ENCODE results near the gene TCERG1.

Gene TCERG1

GRCh38 chr5:146458894-146459293 lies 11.8 kb downstream of the TCERG1 start:
- no peak overlapping the region for H3K9ac ChIP-seq (ENCODE audit: low read depth, low read length)
- peaks cover 25% of the 10 kb centered on the region for H3K36me3 ChIP-seq (ENCODE audit: control insufficient read depth, insufficient read depth, low read length)
- no peaks in the 10 kb centered on the region for H3K4me1 ChIP-seq (ENCODE audit: control insufficient read depth, insufficient read depth, low read length)
- H3K4me3 ChIP-seq (ENCODE audit: low read depth, low read length), result no peak overlapping the region
- H3K27me3 ChIP-seq (ENCODE audit: control insufficient read depth, insufficient read depth, low read length), result no peaks in the 10 kb centered on the region
- H3K9me3 ChIP-seq (ENCODE audit: control insufficient read depth, insufficient read depth, low read length), result no peaks in the 10 kb centered on the region

DNA sequence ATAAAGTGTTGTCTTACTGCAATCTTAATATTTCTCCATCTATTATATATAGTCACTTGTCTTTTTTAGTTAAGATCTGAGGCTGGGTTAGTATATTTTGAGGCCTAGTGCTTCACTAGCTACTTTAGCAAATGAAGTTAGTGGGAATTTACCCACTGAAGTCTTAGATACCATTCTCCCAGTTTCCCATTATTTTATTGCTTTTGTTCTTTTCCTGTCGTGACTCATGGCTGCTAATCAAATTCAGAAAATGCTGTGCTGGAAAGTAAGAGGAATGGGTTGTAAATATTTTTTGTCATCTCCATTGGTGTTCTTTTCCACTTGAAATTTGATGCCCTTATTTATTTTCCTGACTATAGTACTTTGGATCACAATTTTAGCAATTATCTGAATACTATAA lies 14.2 kb downstream of the TCERG1 start:
- H3K36me3 ChIP-seq (ENCODE audit: control insufficient read depth, insufficient read depth, low read length), result peaks cover 22% of the 10 kb centered on the region
- H3K27me3 ChIP-seq (ENCODE audit: control insufficient read depth, insufficient read depth, low read length), result no peaks in the 10 kb centered on the region
- H3K9me3 ChIP-seq (ENCODE audit: control insufficient read depth, insufficient read depth, low read length), result no peaks in the 10 kb centered on the region

DNA sequence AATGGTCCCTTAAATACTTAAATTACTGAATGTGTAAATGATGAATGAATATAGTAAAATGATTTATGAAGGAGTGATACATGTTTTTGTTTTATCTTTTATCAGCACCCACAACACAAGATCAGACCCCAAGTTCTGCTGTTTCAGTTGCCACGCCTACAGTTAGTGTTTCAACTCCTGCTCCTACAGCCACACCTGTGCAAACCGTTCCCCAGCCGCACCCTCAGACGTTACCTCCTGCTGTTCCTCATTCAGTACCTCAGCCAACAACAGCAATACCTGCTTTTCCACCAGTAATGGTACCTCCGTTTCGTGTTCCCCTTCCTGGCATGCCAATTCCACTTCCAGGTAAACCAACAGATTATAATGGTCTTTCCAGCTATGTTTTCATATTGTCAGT lies 16.3 kb downstream of the TCERG1 start:
- peaks cover 13% of the 10 kb centered on the region for H3K36me3 ChIP-seq (ENCODE audit: control insufficient read depth, insufficient read depth, low read length)
- no peaks in the 10 kb centered on the region for H3K9me3 ChIP-seq (ENCODE audit: control insufficient read depth, insufficient read depth, low read length)
- no peaks in the 10 kb centered on the region for H3K27me3 ChIP-seq (ENCODE audit: control insufficient read depth, insufficient read depth, low read length)
- no peaks in the 10 kb centered on the region for H3K4me1 ChIP-seq (ENCODE audit: control insufficient read depth, insufficient read depth, low read length)
- H3K9ac ChIP-seq (ENCODE audit: low read depth, low read length), result no peak overlapping the region
- no peak overlapping the region for H3K4me3 ChIP-seq (ENCODE audit: low read depth, low read length)

More for the DNA sequence above, 14.2 kb downstream of the TCERG1 start:
- no peak overlapping the region for H3K9ac ChIP-seq (ENCODE audit: low read depth, low read length)
- no peaks in the 10 kb centered on the region for H3K4me1 ChIP-seq (ENCODE audit: control insufficient read depth, insufficient read depth, low read length)
- H3K4me3 ChIP-seq (ENCODE audit: low read depth, low read length), result no peak overlapping the region

- H3K9me3 ChIP-seq (ENCODE audit: control insufficient read depth, insufficient read depth, low read length), result no peaks in the 10 kb centered on the region
- no peaks in the 10 kb centered on the region for H3K4me1 ChIP-seq (ENCODE audit: control insufficient read depth, insufficient read depth, low read length)
- H3K4me3 ChIP-seq (ENCODE audit: low read depth, low read length), result no peak overlapping the region
- no peaks in the 10 kb centered on the region for H3K27me3 ChIP-seq (ENCODE audit: control insufficient read depth, insufficient read depth, low read length)
- peaks cover 14% of the 10 kb centered on the region for H3K36me3 ChIP-seq (ENCODE audit: control insufficient read depth, insufficient read depth, low read length)
- no peak overlapping the region for H3K9ac ChIP-seq (ENCODE audit: low read depth, low read length)
These were observed 19.6 kb downstream of the TCERG1 start for GRCh38 chr5:146466521-146467349.

DNA sequence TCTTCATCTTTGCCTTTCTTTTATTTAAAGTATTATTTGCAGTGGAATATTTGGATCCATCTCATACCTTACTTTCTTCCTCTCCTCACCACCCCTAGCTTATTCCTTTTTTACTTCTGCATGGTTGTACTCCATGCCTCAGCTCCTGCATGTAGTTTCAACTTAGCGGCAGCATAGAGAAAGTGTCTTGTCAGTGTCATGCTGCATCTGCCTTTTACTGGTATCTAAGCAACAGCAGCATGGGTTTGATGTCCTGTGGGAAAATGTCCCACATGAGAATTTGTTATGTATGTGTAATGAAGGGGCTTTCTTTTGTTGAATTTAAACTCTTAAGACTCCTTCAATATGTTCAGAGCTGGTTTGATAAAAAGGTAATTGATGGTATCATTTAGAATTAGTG lies 20.6 kb downstream of the TCERG1 start:
- H3K4me3 ChIP-seq (ENCODE audit: low read depth, low read length), result no peak overlapping the region
- no peaks in the 10 kb centered on the region for H3K9me3 ChIP-seq (ENCODE audit: control insufficient read depth, insufficient read depth, low read length)
- H3K36me3 ChIP-seq (ENCODE audit: control insufficient read depth, insufficient read depth, low read length), result peaks cover 14% of the 10 kb centered on the region
- H3K9ac ChIP-seq (ENCODE audit: low read depth, low read length), result no peak overlapping the region
- no peaks in the 10 kb centered on the region for H3K4me1 ChIP-seq (ENCODE audit: control insufficient read depth, insufficient read depth, low read length)
- no peaks in the 10 kb centered on the region for H3K27me3 ChIP-seq (ENCODE audit: control insufficient read depth, insufficient read depth, low read length)

- peaks cover 18% of the 10 kb centered on the region for H3K36me3 ChIP-seq (ENCODE audit: control insufficient read depth, insufficient read depth, low read length)
- no peak overlapping the region for H3K4me3 ChIP-seq (ENCODE audit: low read depth, low read length)
- no peaks in the 10 kb centered on the region for H3K27me3 ChIP-seq (ENCODE audit: control insufficient read depth, insufficient read depth, low read length)
- H3K9me3 ChIP-seq (ENCODE audit: control insufficient read depth, insufficient read depth, low read length), result no peaks in the 10 kb centered on the region
- no peak overlapping the region for H3K9ac ChIP-seq (ENCODE audit: low read depth, low read length)
- no peaks in the 10 kb centered on the region for H3K4me1 ChIP-seq (ENCODE audit: control insufficient read depth, insufficient read depth, low read length)
These were observed 26.9 kb downstream of the TCERG1 start for GRCh38 chr5:146474065-146474464.

- no peaks in the 10 kb centered on the region for H3K27me3 ChIP-seq (ENCODE audit: control insufficient read depth, insufficient read depth, low read length)
- peaks cover 19% of the 10 kb centered on the region for H3K36me3 ChIP-seq (ENCODE audit: control insufficient read depth, insufficient read depth, low read length)
These were observed 28.2 kb downstream of the TCERG1 start for GRCh38 chr5:146475190-146475780.

GRCh38 chr5:146475906-146476305 lies 28.8 kb downstream of the TCERG1 start:
- Histone ChIP-seq H3K4me3 (ENCODE audit: low read depth, low read length) (no peak overlapping the region), H3K4me1 (ENCODE audit: control insufficient read depth, insufficient read depth, low read length) (no peaks in the 10 kb centered on the region), H3K9ac (ENCODE audit: low read depth, low read length) (no peak overlapping the region), H3K9me3 (ENCODE audit: control insufficient read depth, insufficient read depth, low read length) (no peaks in the 10 kb centered on the region), H3K36me3 (ENCODE audit: control insufficient read depth, insufficient read depth, low read length) (peaks cover 15% of the 10 kb centered on the region), H3K27me3 (ENCODE audit: control insufficient read depth, insufficient read depth, low read length) (no peaks in the 10 kb centered on the region)

More at GRCh38 chr5:146475190-146475780, 28.2 kb downstream of the TCERG1 start:
- Histone ChIP-seq H3K9ac (ENCODE audit: low read depth, low read length) (no peak overlapping the region), H3K4me1 (ENCODE audit: control insufficient read depth, insufficient read depth, low read length) (no peaks in the 10 kb centered on the region), H3K4me3 (ENCODE audit: low read depth, low read length) (no peak overlapping the region), H3K9me3 (ENCODE audit: control insufficient read depth, insufficient read depth, low read length) (no peaks in the 10 kb centered on the region)

DNA sequence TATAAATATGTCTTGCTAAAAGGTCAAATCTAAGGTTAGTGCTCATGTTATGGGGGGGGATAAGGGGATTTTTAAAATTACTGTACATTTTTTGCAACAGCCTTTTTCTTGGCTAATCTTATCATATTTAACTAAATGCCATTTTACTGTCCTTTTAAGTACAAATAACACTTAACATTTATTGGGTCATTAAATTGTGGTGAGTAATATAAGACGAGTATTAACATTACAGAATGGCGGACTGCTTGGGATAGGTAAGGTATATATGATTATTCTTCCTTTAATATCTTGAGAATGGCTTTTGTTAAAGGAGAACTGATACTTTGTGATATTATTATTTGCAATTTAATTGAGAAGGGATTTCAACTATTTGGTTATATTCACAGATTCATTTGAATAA lies 35.6 kb downstream of the TCERG1 start:
- Histone ChIP-seq H3K36me3 (ENCODE audit: control insufficient read depth, insufficient read depth, low read length) (peaks cover 10% of the 10 kb centered on the region), H3K4me1 (ENCODE audit: control insufficient read depth, insufficient read depth, low read length) (no peaks in the 10 kb centered on the region), H3K27me3 (ENCODE audit: control insufficient read depth, insufficient read depth, low read length) (no peaks in the 10 kb centered on the region)

GRCh38 chr5:146484714-146485391 lies 37.7 kb downstream of the TCERG1 start:
- H3K36me3 ChIP-seq (ENCODE audit: control insufficient read depth, insufficient read depth, low read length), result peaks cover 8% of the 10 kb centered on the region
- no peak overlapping the region for H3K4me3 ChIP-seq (ENCODE audit: low read depth, low read length)
- no peaks in the 10 kb centered on the region for H3K4me1 ChIP-seq (ENCODE audit: control insufficient read depth, insufficient read depth, low read length)
- H3K9me3 ChIP-seq (ENCODE audit: control insufficient read depth, insufficient read depth, low read length), result no peaks in the 10 kb centered on the region
- H3K27me3 ChIP-seq (ENCODE audit: control insufficient read depth, insufficient read depth, low read length), result no peaks in the 10 kb centered on the region
- no peak overlapping the region for H3K9ac ChIP-seq (ENCODE audit: low read depth, low read length)

More for the DNA sequence above, 35.6 kb downstream of the TCERG1 start:
- H3K4me3 ChIP-seq (ENCODE audit: low read depth, low read length), result no peak overlapping the region
- no peaks in the 10 kb centered on the region for H3K9me3 ChIP-seq (ENCODE audit: control insufficient read depth, insufficient read depth, low read length)
- H3K9ac ChIP-seq (ENCODE audit: low read depth, low read length), result no peak overlapping the region

- H3K27me3 ChIP-seq (ENCODE audit: control insufficient read depth, insufficient read depth, low read length), result no peaks in the 10 kb centered on the region
- H3K9ac ChIP-seq (ENCODE audit: low read depth, low read length), result no peak overlapping the region
- H3K36me3 ChIP-seq (ENCODE audit: control insufficient read depth, insufficient read depth, low read length), result no peaks in the 10 kb centered on the region
- H3K4me1 ChIP-seq (ENCODE audit: control insufficient read depth, insufficient read depth, low read length), result no peaks in the 10 kb centered on the region
- no peaks in the 10 kb centered on the region for H3K9me3 ChIP-seq (ENCODE audit: control insufficient read depth, insufficient read depth, low read length)
- H3K4me3 ChIP-seq (ENCODE audit: low read depth, low read length), result no peak overlapping the region
These were observed 43.1 kb downstream of the TCERG1 start for GRCh38 chr5:146490089-146490843.
